GM18526 (cell line): Measurements from ENCODE around the gene MLH3.
A peak's percentile ranks its signal among the peaks of the same experiment; 100 is the strongest.

Source experiments
- POLR2A ChIP-seq: IDR thresholded peaks from 3 replicates; pipeline ENCODE4 v1.6.1; 2011; ENCODE audit not compliant: insufficient read length; ENCODE audit errors: extremely low read depth

The MLH3 gene

GRCh38 chr14:75069121-75069810 is 18.0 kb upstream of the MLH3 start, which contains the start of gene ZC2HC1C:
Gene ZC2HC1C (plus strand): TSS chr14:75069641. CDS start chr14:75070574, 933 bp downstream.
- peak; percentile 57 for TF ChIP-seq POLR2A

- TF ChIP-seq POLR2A = no peak
Measured at GRCh38 chr14:75068294-75069120, 17.2 kb upstream of the MLH3 start.

GRCh38 chr14:75067212-75067611 is 15.9 kb upstream of the MLH3 start:
- no peak for TF ChIP-seq POLR2A

GRCh38 chr14:75066691-75067090 is 15.4 kb upstream of the MLH3 start:
- TF ChIP-seq POLR2A = no peak

- TF ChIP-seq POLR2A = no peak
Measured at GRCh38 chr14:75064205-75064567, 12.9 kb upstream of the MLH3 start.

- TF ChIP-seq POLR2A = peak; percentile 69
Measured at GRCh38 chr14:75063491-75064204, 12.4 kb upstream of the MLH3 start, which contains the start of gene ACYP1. Gene ACYP1 (minus strand): TSS chr14:75064024. CDS start chr14:75063553, 471 bp downstream.

GRCh38 chr14:75063013-75063412 is 11.7 kb upstream of the MLH3 start:
- TF ChIP-seq POLR2A = no peak

GRCh38 chr14:75060420-75060819 is 9.2 kb upstream of the MLH3 start:
- TF ChIP-seq POLR2A = no peak

GRCh38 chr14:75059642-75060041 is 8.4 kb upstream of the MLH3 start:
- TF ChIP-seq POLR2A = no peak

GRCh38 chr14:75054421-75054820 is 3.2 kb upstream of the MLH3 start:
- no peak for TF ChIP-seq POLR2A

- TF ChIP-seq POLR2A = no peak
Measured at GRCh38 chr14:75053396-75054291, 2.4 kb upstream of the MLH3 start.

GRCh38 chr14:75051556-75051899 is 261 bp upstream of the MLH3 start:
- no peak for TF ChIP-seq POLR2A

GRCh38 chr14:75049731-75050201 is 1.5 kb downstream of the MLH3 start:
- no peak for TF ChIP-seq POLR2A

- TF ChIP-seq POLR2A = no peak
Measured at GRCh38 chr14:75049136-75049535, 2.1 kb downstream of the MLH3 start.

GRCh38 chr14:75048101-75048500 is 3.2 kb downstream of the MLH3 start:
- TF ChIP-seq POLR2A = no peak
